ENCODE results near the gene PODXL. TPM values are rescaled to one million over a fixed set of nuclear protein-coding genes. Genes with fewer than 3 reads are reported as not detected.
"Not testable (repeated sequence)": the region's sequence is repeated elsewhere in the genome, so short reads cannot be mapped to it uniquely, and the experiment has no call there.

The PODXL gene
- polyA plus RNA-seq, 1 donor: 26.9 TPM

GRCh38 chr7:131511774-131512535 is 44.5 kb downstream of the PODXL start:
- DNase-seq: no peak
- no peak overlapping the region for H3K27ac ChIP-seq (ENCODE audit: low read length)
- H3K9me3 ChIP-seq (ENCODE audit: control insufficient read depth, low read depth, low read length): no peaks in the 10 kb centered on the region
- WGBS (ENCODE audit: insufficient coverage, low lambda C conversion rate): 100% methylated on average over 5 of the region's 15 CpGs
- H3K4me3 ChIP-seq (ENCODE audit: low read length): no peak overlapping the region
- H3K36me3 ChIP-seq (ENCODE audit: control insufficient read depth, insufficient read depth, low read length): no peaks in the 10 kb centered on the region
- H3K4me1 ChIP-seq (ENCODE audit: control insufficient read depth, insufficient read depth, low read length): peaks cover 8% of the 10 kb centered on the region
- no peaks in the 10 kb centered on the region for H3K27me3 ChIP-seq (ENCODE audit: control insufficient read depth, insufficient read depth, low read length)

GRCh38 chr7:131511071-131511470 is 45.4 kb downstream of the PODXL start:
- no peaks in the 10 kb centered on the region for H3K27me3 ChIP-seq (ENCODE audit: control insufficient read depth, insufficient read depth, low read length)
- WGBS (ENCODE audit: insufficient coverage, low lambda C conversion rate): no CpG with 5 or more reads among the region's 9 CpGs
- H3K4me1 ChIP-seq (ENCODE audit: control insufficient read depth, insufficient read depth, low read length): peaks cover 8% of the 10 kb centered on the region
- H3K36me3 ChIP-seq (ENCODE audit: control insufficient read depth, insufficient read depth, low read length): no peaks in the 10 kb centered on the region
- H3K4me3 ChIP-seq (ENCODE audit: low read length): no peak overlapping the region
- no peak for DNase-seq
- H3K9me3 ChIP-seq (ENCODE audit: control insufficient read depth, low read depth, low read length): no peaks in the 10 kb centered on the region
- no peak overlapping the region for H3K27ac ChIP-seq (ENCODE audit: low read length)

GRCh38 chr7:131509781-131510180 is 46.6 kb downstream of the PODXL start:
- Histone ChIP-seq H3K27me3 (ENCODE audit: control insufficient read depth, insufficient read depth, low read length) (no peaks in the 10 kb centered on the region), H3K4me1 (ENCODE audit: control insufficient read depth, insufficient read depth, low read length) (peaks cover 8% of the 10 kb centered on the region), H3K36me3 (ENCODE audit: control insufficient read depth, insufficient read depth, low read length) (no peaks in the 10 kb centered on the region), H3K4me3 (ENCODE audit: low read length) (no peak overlapping the region), H3K27ac (ENCODE audit: low read length) (no peak overlapping the region), H3K9me3 (ENCODE audit: control insufficient read depth, low read depth, low read length) (no peaks in the 10 kb centered on the region)
- no CpG with 5 or more reads among the region's 8 CpGs for WGBS (ENCODE audit: insufficient coverage, low lambda C conversion rate)
- no peak for DNase-seq

GRCh38 chr7:131508754-131509486 is 47.5 kb downstream of the PODXL start:
- Histone ChIP-seq H3K4me1 (ENCODE audit: control insufficient read depth, insufficient read depth, low read length) (peaks cover 8% of the 10 kb centered on the region), H3K4me3 (ENCODE audit: low read length) (no peak overlapping the region), H3K36me3 (ENCODE audit: control insufficient read depth, insufficient read depth, low read length) (no peaks in the 10 kb centered on the region), H3K27me3 (ENCODE audit: control insufficient read depth, insufficient read depth, low read length) (no peaks in the 10 kb centered on the region), H3K9me3 (ENCODE audit: control insufficient read depth, low read depth, low read length) (no peaks in the 10 kb centered on the region), H3K27ac (ENCODE audit: low read length) (no peak overlapping the region)
- no CpG with 5 or more reads among the region's 10 CpGs for WGBS (ENCODE audit: insufficient coverage, low lambda C conversion rate)
- no peak for DNase-seq

GRCh38 chr7:131507592-131508331 is 48.7 kb downstream of the PODXL start:
- H3K36me3 ChIP-seq (ENCODE audit: control insufficient read depth, insufficient read depth, low read length): no peaks in the 10 kb centered on the region
- peak; percentile 71 to 79 for DNase-seq
- peaks cover 4% of the 10 kb centered on the region for H3K4me1 ChIP-seq (ENCODE audit: control insufficient read depth, insufficient read depth, low read length)
- H3K9me3 ChIP-seq (ENCODE audit: control insufficient read depth, low read depth, low read length): no peaks in the 10 kb centered on the region
- no peak overlapping the region for H3K4me3 ChIP-seq (ENCODE audit: low read length)
- WGBS (ENCODE audit: insufficient coverage, low lambda C conversion rate): no CpG with 5 or more reads among the region's 14 CpGs
- H3K27me3 ChIP-seq (ENCODE audit: control insufficient read depth, insufficient read depth, low read length): no peaks in the 10 kb centered on the region
- no peak overlapping the region for H3K27ac ChIP-seq (ENCODE audit: low read length)

GRCh38 chr7:131506597-131506996 is 49.8 kb downstream of the PODXL start:
- no peak for DNase-seq

GRCh38 chr7:131505636-131506557 is 50.5 kb downstream of the PODXL start:
- Histone ChIP-seq H3K4me1 (ENCODE audit: control insufficient read depth, insufficient read depth, low read length) (peaks cover 4% of the 10 kb centered on the region), H3K9me3 (ENCODE audit: control insufficient read depth, low read depth, low read length) (no peaks in the 10 kb centered on the region), H3K27me3 (ENCODE audit: control insufficient read depth, insufficient read depth, low read length) (no peaks in the 10 kb centered on the region), H3K36me3 (ENCODE audit: control insufficient read depth, insufficient read depth, low read length) (no peaks in the 10 kb centered on the region), H3K27ac (ENCODE audit: low read length) (no peak overlapping the region), H3K4me3 (ENCODE audit: low read length) (no peak overlapping the region)
- no peak for DNase-seq
- no CpG with 5 or more reads among the region's 30 CpGs for WGBS (ENCODE audit: insufficient coverage, low lambda C conversion rate)

More at GRCh38 chr7:131506597-131506996, 49.8 kb downstream of the PODXL start:
- H3K9me3 ChIP-seq (ENCODE audit: control insufficient read depth, low read depth, low read length): no peaks in the 10 kb centered on the region
- H3K4me1 ChIP-seq (ENCODE audit: control insufficient read depth, insufficient read depth, low read length): peaks cover 4% of the 10 kb centered on the region
- H3K36me3 ChIP-seq (ENCODE audit: control insufficient read depth, insufficient read depth, low read length): no peaks in the 10 kb centered on the region
- H3K4me3 ChIP-seq (ENCODE audit: low read length): no peak overlapping the region
- 100% methylated on average over 4 of the region's 18 CpGs for WGBS (ENCODE audit: insufficient coverage, low lambda C conversion rate)
- H3K27ac ChIP-seq (ENCODE audit: low read length): no peak overlapping the region
- H3K27me3 ChIP-seq (ENCODE audit: control insufficient read depth, insufficient read depth, low read length): no peaks in the 10 kb centered on the region

GRCh38 chr7:131505037-131505620 is 51.3 kb downstream of the PODXL start:
- no CpG with 5 or more reads among the region's 8 CpGs for WGBS (ENCODE audit: insufficient coverage, low lambda C conversion rate)
- not testable (repeated sequence) for DNase-seq; H3K27me3 ChIP-seq (ENCODE audit: control insufficient read depth, insufficient read depth, low read length); H3K36me3 ChIP-seq (ENCODE audit: control insufficient read depth, insufficient read depth, low read length); H3K4me3 ChIP-seq (ENCODE audit: low read length); H3K9me3 ChIP-seq (ENCODE audit: control insufficient read depth, low read depth, low read length); H3K4me1 ChIP-seq (ENCODE audit: control insufficient read depth, insufficient read depth, low read length); H3K27ac ChIP-seq (ENCODE audit: low read length)

- no peak for DNase-seq
- Histone ChIP-seq H3K9me3 (ENCODE audit: control insufficient read depth, low read depth, low read length) (no peaks in the 10 kb centered on the region), H3K4me1 (ENCODE audit: control insufficient read depth, insufficient read depth, low read length) (peaks cover 4% of the 10 kb centered on the region), H3K27me3 (ENCODE audit: control insufficient read depth, insufficient read depth, low read length) (no peaks in the 10 kb centered on the region), H3K27ac (ENCODE audit: low read length) (no peak overlapping the region), H3K4me3 (ENCODE audit: low read length) (no peak overlapping the region), H3K36me3 (ENCODE audit: control insufficient read depth, insufficient read depth, low read length) (peaks cover 6% of the 10 kb centered on the region)
- WGBS (ENCODE audit: insufficient coverage, low lambda C conversion rate): no CpG with 5 or more reads among the region's 14 CpGs
These were observed 52.1 kb downstream of the PODXL start for GRCh38 chr7:131504157-131504899.
